ENCODE data around the gene C22orf39. TPM values are rescaled to one million over a fixed set of nuclear protein-coding genes. Genes with fewer than 3 reads are reported as not detected.

The C22orf39 gene
- total and polyA plus RNA-seq, 10 of the 15 experiments (the other 5 are each of a cell fraction or from before 2014, with no cell fraction given): 6.7 to 47.0 (median 26.5) TPM

- no peaks in the 10 kb centered on the region for H3K4me1 ChIP-seq (ENCODE audit: control insufficient read depth, insufficient read depth, low read length)
- TF ChIP-seq, protein P1, sequence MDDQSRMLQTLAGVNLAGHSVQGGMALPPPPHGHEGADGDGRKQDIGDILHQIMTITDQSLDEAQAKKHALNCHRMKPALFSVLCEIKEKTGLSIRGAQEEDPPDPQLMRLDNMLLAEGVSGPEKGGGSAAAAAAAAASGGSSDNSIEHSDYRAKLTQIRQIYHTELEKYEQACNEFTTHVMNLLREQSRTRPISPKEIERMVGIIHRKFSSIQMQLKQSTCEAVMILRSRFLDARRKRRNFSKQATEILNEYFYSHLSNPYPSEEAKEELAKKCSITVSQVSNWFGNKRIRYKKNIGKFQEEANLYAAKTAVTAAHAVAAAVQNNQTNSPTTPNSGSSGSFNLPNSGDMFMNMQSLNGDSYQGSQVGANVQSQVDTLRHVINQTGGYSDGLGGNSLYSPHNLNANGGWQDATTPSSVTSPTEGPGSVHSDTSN (IDR thresholded peaks at IDR 0.05; ENCODE audit: insufficient replicate concordance, low read depth, low read length): no peak
- TF ChIP-seq ZBTB40 (IDR thresholded peaks at IDR 0.05; ENCODE audit: borderline replicate concordance) (peak; percentile 8; the same call in 1 of the 2 replicates), CHD2 (IDR thresholded peaks at IDR 0.05; ENCODE audit: borderline replicate concordance, low read depth, low read length) (0 out of 2 replicates have a peak, but pooled peaks have one; percentile 49), RUNX3 (IDR thresholded peaks at IDR 0.05; ENCODE audit: low read length) (no peak), ZNF217 (IDR thresholded peaks at IDR 0.05) (peak; percentile 35; the same call in 1 of the 2 replicates), MYC (IDR thresholded peaks at IDR 0.05; ENCODE audit: insufficient read depth, insufficient read length, insufficient replicate concordance, low read length, severe bottlenecking) (peak; percentile 67), RB1 (IDR thresholded peaks at IDR 0.05; ENCODE audit: borderline replicate concordance) (peak; percentile 73; the same call in 1 of the 2 replicates), NR2F1 (conservative IDR thresholded peaks at IDR 0.05) (peak; percentile 28; the same call in 1 of the 2 replicates), SMC3 (IDR thresholded peaks at IDR 0.05; ENCODE audit: borderline replicate concordance, low read length) (no peak), TCF3 (IDR thresholded peaks at IDR 0.05; ENCODE audit: borderline replicate concordance, insufficient read depth, low read depth, low read length) (peak; percentile 62; the same call in 1 of the 2 replicates), CBFB (IDR thresholded peaks at IDR 0.05; ENCODE audit: low read depth) (no peak), BRCA1 (IDR thresholded peaks at IDR 0.05; ENCODE audit: low read depth, low read length) (no peak), POLR2AphosphoS5 (IDR thresholded peaks at IDR 0.05; ENCODE audit: low read length) (no peak)
- TF ChIP-seq, protein P2, sequence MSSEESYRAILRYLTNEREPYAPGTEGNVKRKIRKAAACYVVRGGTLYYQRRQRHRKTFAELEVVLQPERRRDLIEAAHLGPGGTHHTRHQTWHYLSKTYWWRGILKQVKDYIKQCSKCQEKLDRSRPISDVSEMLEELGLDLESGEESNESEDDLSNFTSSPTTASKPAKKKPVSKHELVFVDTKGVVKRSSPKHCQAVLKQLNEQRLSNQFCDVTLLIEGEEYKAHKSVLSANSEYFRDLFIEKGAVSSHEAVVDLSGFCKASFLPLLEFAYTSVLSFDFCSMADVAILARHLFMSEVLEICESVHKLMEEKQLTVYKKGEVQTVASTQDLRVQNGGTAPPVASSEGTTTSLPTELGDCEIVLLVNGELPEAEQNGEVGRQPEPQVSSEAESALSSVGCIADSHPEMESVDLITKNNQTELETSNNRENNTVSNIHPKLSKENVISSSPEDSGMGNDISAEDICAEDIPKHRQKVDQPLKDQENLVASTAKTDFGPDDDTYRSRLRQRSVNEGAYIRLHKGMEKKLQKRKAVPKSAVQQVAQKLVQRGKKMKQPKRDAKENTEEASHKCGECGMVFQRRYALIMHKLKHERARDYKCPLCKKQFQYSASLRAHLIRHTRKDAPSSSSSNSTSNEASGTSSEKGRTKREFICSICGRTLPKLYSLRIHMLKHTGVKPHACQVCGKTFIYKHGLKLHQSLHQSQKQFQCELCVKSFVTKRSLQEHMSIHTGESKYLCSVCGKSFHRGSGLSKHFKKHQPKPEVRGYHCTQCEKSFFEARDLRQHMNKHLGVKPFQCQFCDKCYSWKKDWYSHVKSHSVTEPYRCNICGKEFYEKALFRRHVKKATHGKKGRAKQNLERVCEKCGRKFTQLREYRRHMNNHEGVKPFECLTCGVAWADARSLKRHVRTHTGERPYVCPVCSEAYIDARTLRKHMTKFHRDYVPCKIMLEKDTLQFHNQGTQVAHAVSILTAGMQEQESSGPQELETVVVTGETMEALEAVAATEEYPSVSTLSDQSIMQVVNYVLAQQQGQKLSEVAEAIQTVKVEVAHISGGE (CRISPR knock-in tag; IDR thresholded peaks at IDR 0.05): peak; percentile 94
These were observed 15.8 kb downstream of the C22orf39 start, which contains the start of gene HIRA for GRCh38 chr22:19431649-19432132. Gene HIRA, minus strand, starts transcription at chr22:19431733. Its CDS starts 257 bp downstream, at chr22:19431476.

More at GRCh38 chr22:19431649-19432132, 15.8 kb downstream of the C22orf39 start, which contains the start of gene HIRA:
- SMC1A ChIA-PET (ENCODE audit: uncharacterized antibody, unreplicated experiment): interaction anchor here (1.0 to 1.9 kb wide), 3 partner anchors 12 to 48 kb away, joined by 3 to 4 read pairs (median 4); partner anchors contain the start of gene CDC45
- intact Hi-C loops (cut with micrococcal nuclease; ENCODE audit: unreplicated experiment): loop anchor here (1.0 to 5.0 kb wide), 4 partner anchors 16 to 287 kb away; partner anchors contain the start of genes C22orf39, CDC45, ESS2 and SLC25A1
- Histone ChIP-seq H3K9ac (ENCODE audit: control insufficient read depth, insufficient read depth, low read length) (peak within 1 kb of the TSS; percentile 96), H3K4me3 (peak within 1 kb of the TSS; percentile 98), H3K79me2 (ENCODE audit: control insufficient read depth, insufficient read depth, low read length) (peaks cover 60% of the 10 kb centered on the region), H4K20me1 (ENCODE audit: control insufficient read depth, insufficient read depth) (no peaks in the 10 kb centered on the region; the same call in 1 of the 2 replicates), H3K27ac (ENCODE audit: control insufficient read depth, insufficient read depth) (peak within 1 kb of the TSS; percentile 93), H2AFZ (ENCODE audit: control insufficient read depth, low read depth, low read length) (peak within 1 kb of the TSS; percentile 93), H3K4me2 (ENCODE audit: control insufficient read depth, insufficient read depth) (peak within 1 kb of the TSS; percentile 97), H3K36me3 (ENCODE audit: control insufficient read depth in 2 of 2, insufficient read depth in 2 of 2, low read length in 1 of 2) (peaks cover 2 to 5% of the 10 kb centered on the region in 2 experiments; a peak in 3 of 4 replicates), H3K9me3 (replicated peaks; ENCODE audit: control insufficient read depth, insufficient read depth, low read length) (no peaks in the 10 kb centered on the region), H3K27me3 (replicated peaks in 1 of 2; ENCODE audit: control insufficient read depth in 2 of 2, insufficient read depth in 2 of 2, low read length in 1 of 2) (no peaks in the 10 kb centered on the region)
- DNase-seq (ENCODE audit: low read depth, low spot score) (no peak), ATAC-seq (peak; percentile 61), FAIRE-seq (no peak)
- RAD21 ChIA-PET (ENCODE audit: unreplicated experiment): interaction anchor here (1.4 to 3.6 kb wide), 3 partner anchors 16 to 253 kb away, joined by 4 to 11 read pairs (median 4); partner anchors contain the start of genes C22orf39, CDC45, SLC25A1 and UFD1
- under 1% methylated on average over 44 of the region's 66 CpGs for WGBS (ENCODE audit: insufficient coverage, insufficient replicate concordance, low lambda C conversion rate, missing lambda C conversion rate)
- no TSS peak for BruUV-seq (replicated peaks)
- CTCF ChIA-PET: no interaction called here
- POLR2A ChIA-PET: interaction anchor here (1.0 to 1.5 kb wide), 5 partner anchors 11 to 70 kb away, joined by 3 to 5 read pairs (median 3); partner anchors contain the start of genes C22orf39 and CDC45
- in situ Hi-C loops (cut with MboI): loop anchor here (25.0 kb wide), 1 partner anchor 1794 kb away; the partner anchor contains the start of genes ATP6V1E1 and BCL2L13
